Endothelial cell of umbilical vein (primary cell): ENCODE measurements around the gene MTFMT. TPM values are rescaled to one million over a fixed set of nuclear protein-coding genes. Genes with fewer than 3 reads are reported as not detected.

Source experiments
- BruUV-seq: library from RNA; stranded (reverse); fragments of 400-500 nt; replicated peaks from 2 replicates; lab custom pipeline; 2021; lab: Mats Ljungman, UMichigan
- CTCF ChIA-PET: fragments of 300-600, 350-600 bp; sonication (Branson Sonifier 250); formaldehyde crosslinking; loops from one replicate; lab custom pipeline; 2021; ENCODE audit warnings: antibody characterized with exemption, inconsistent platforms; lab: Charles Lee
- POLR2A ChIA-PET: fragments of 300-600, 350-600 bp; sonication (Branson Sonifier 250); formaldehyde crosslinking; loops from one replicate; lab custom pipeline; 2021; ENCODE audit warnings: antibody characterized with exemption, inconsistent platforms; lab: Charles Lee
- DNase-seq: peaks from one replicate; pipeline ENCODE4 v3.0.0-alpha.2; 2011; ENCODE audit warnings: low read depth, low spot score
- FAIRE-seq: peaks from 2 replicates; lab custom pipeline; 2011; peaks lifted over from hg19 to GRCh38; lab: Jason Lieb, UNC
- H2AFZ ChIP-seq: 2 replicates; pipeline ENCODE4 v1.6.0; 2012; ENCODE audit warnings: low read depth, low read length, control low read depth, inconsistent platforms
- H3K27ac ChIP-seq: 2 replicates; pipeline ENCODE4 v1.5.1; 2011; ENCODE audit warnings: low read depth, mild to moderate bottlenecking, control low read depth, low read length, moderate library complexity; ENCODE audit not compliant: insufficient read depth
- H3K27me3 ChIP-seq, 2 experiments: 2 replicates each; pipeline versions ENCODE4 v1.6.0 to v1.6.1; 2011; ENCODE audit warnings: low read length in 2 of 2, mixed read lengths in 1 of 2; ENCODE audit not compliant: control insufficient read depth in 2 of 2, insufficient read depth in 2 of 2
- H3K36me3 ChIP-seq, 2 experiments: 2 replicates in 1 of 2; 3 replicates in 1 of 2; pipeline ENCODE4 v1.5.1; 2011; ENCODE audit warnings: low read length in 2 of 2, mild to moderate bottlenecking in 1 of 2, moderate library complexity in 1 of 2; ENCODE audit not compliant: control insufficient read depth in 2 of 2, insufficient read depth in 2 of 2; ENCODE audit errors: extremely low read depth in 1 of 2
- H3K4me1 ChIP-seq: 3 replicates; pipeline ENCODE4 v1.5.1; 2011; ENCODE audit warnings: mild to moderate bottlenecking, low read length; ENCODE audit not compliant: control insufficient read depth, insufficient read depth; ENCODE audit errors: extremely low read depth
- H3K4me2 ChIP-seq: 2 replicates; pipeline ENCODE4 v1.6.1; 2011; ENCODE audit warnings: low read length, control low read depth, mixed read lengths; ENCODE audit not compliant: insufficient read depth
- H3K4me3 ChIP-seq, 3 experiments: fragments of 200-600 bp in 1 of 3; sonication (generic), shearing (Covaris generic) in 1 of 3; replicated peaks in 1 of 3; 2 replicates each; pipeline ENCODE4 v1.5.1; 2011 to 2016; ENCODE audit warnings: control low read depth in 3 of 3, low read length in 3 of 3, mild to moderate bottlenecking in 2 of 3, inconsistent platforms in 1 of 3, low read depth in 1 of 3, moderate library complexity in 1 of 3; ENCODE audit not compliant: insufficient read depth in 1 of 3
- H3K79me2 ChIP-seq: 2 replicates; pipeline ENCODE4 v1.6.0; 2012; ENCODE audit warnings: low read length, inconsistent platforms; ENCODE audit not compliant: control insufficient read depth, insufficient read depth
- H3K9ac ChIP-seq: replicated peaks from 2 replicates; pipeline ENCODE3; 2011; ENCODE audit warnings: low read length, control low read depth; ENCODE audit not compliant: insufficient read depth; ENCODE audit errors: extremely low read depth
- H3K9me1 ChIP-seq: replicated peaks from 3 replicates; pipeline ENCODE4 v1.6.0; 2011; ENCODE audit warnings: mild to moderate bottlenecking, low read length; ENCODE audit not compliant: control insufficient read depth, insufficient read depth; ENCODE audit errors: extremely low read depth
- H3K9me3 ChIP-seq: replicated peaks from 2 replicates; pipeline ENCODE4 v1.5.1; 2012; ENCODE audit warnings: low read length, inconsistent platforms; ENCODE audit not compliant: control insufficient read depth, insufficient read depth
- H4K20me1 ChIP-seq: replicated peaks from 2 replicates; pipeline ENCODE3; 2011; ENCODE audit warnings: mild to moderate bottlenecking, low read length; ENCODE audit not compliant: control insufficient read depth, insufficient read depth; ENCODE audit errors: extremely low read depth
- CTCF ChIP-seq, 2 donors: IDR thresholded peaks; 1 replicate in 1 of 2; 2 replicates in 1 of 2; pipeline ENCODE4 v1.5.1; 2011; ENCODE audit warnings: low read length in 2 of 2, mild to moderate bottlenecking in 2 of 2, moderate library complexity in 2 of 2, control low read depth in 1 of 2, inconsistent platforms in 1 of 2, low read depth in 1 of 2; ENCODE audit not compliant: insufficient read depth in 1 of 2; ENCODE audit errors: extremely low read depth in 1 of 2
- EZH2 ChIP-seq: IDR thresholded peaks from 2 replicates; pipeline ENCODE4 v1.6.1; 2012; ENCODE audit warnings: borderline replicate concordance, low read depth, mild to moderate bottlenecking, moderate library complexity, low read length, inconsistent platforms; ENCODE audit not compliant: severe bottlenecking
- FOS ChIP-seq: IDR thresholded peaks from 2 replicates; pipeline ENCODE4 v1.6.1; 2011; ENCODE audit warnings: mild to moderate bottlenecking, low read length, moderate library complexity, borderline replicate concordance; ENCODE audit not compliant: insufficient read depth
- GATA2 ChIP-seq: IDR thresholded peaks from 2 replicates; pipeline ENCODE4 v1.7.0; 2011; ENCODE audit warnings: low read depth, mild to moderate bottlenecking, moderate library complexity, mixed read lengths, low read length; ENCODE audit not compliant: insufficient read length, insufficient read depth
- JUN ChIP-seq: IDR thresholded peaks from 2 replicates; pipeline ENCODE4 v1.6.1; 2011; ENCODE audit warnings: borderline replicate concordance, low read depth; ENCODE audit not compliant: insufficient read length, insufficient read depth
- MAX ChIP-seq: IDR thresholded peaks from 2 replicates; pipeline ENCODE4 v1.6.1; 2011; ENCODE audit not compliant: insufficient read depth, insufficient read length
- MYC ChIP-seq: IDR thresholded peaks from one replicate; pipeline ENCODE4 v1.6.1; 2011; ENCODE audit warnings: mild to moderate bottlenecking, low read depth, low read length
- POLR2AphosphoS5 ChIP-seq: IDR thresholded peaks from 2 replicates; pipeline ENCODE4 v1.6.1; 2012; ENCODE audit warnings: low read depth, mild to moderate bottlenecking, control low read depth, low read length, moderate library complexity; ENCODE audit not compliant: insufficient read depth
- dilution Hi-C: fragments of 300-500 bp; cut with MboI; formaldehyde crosslinking; loops from one replicate; pipeline ENCODE4 v1.15.0; 2019; ENCODE audit warnings: low sequenced_read_pairs; ENCODE audit not compliant: extremely low pct_ligation_motif_present
- intact Hi-C: fragments of 100-400 bp; cut with micrococcal nuclease; formaldehyde crosslinking; loops from one replicate; pipeline ENCODE4 v1.10.0; 2022
- polyA plus RNA-seq, 4 experiments: library from polyadenylated mRNA; depleted of rRNA in 3 of 4; stranded (reverse) in 3 of 4; unstranded in 1 of 4; fragments of >200 nt; gene quantifications; 2 replicates each; pipeline versions ENCODE4 v1.2.1 to v1.2.3, GENCODE V29; 2011 to 2012; ENCODE audit warnings: missing spikeins in 1 of 4
- total RNA-seq: library from RNA; stranded (reverse); gene quantifications from 2 replicates; pipeline ENCODE4 v1.2.3, GENCODE V29; 2021

MTFMT gene
- total and polyA plus RNA-seq, 2 donors (not counting 3 experiments of a cell fraction or from before 2014, with no cell fraction given): 7.5 to 20.4 TPM

GRCh38 chr15:65059369-65059750 lies 29.9 kb upstream of the MTFMT start:
- H3K27me3 ChIP-seq: peaks cover 0 to 3% of the 10 kb centered on the region in 2 experiments
- ChIA-PET CTCF (interaction anchor here (0.8 to 1.4 kb wide), 4 partner anchors 24 to 211 kb away, joined by 3 to 6 read pairs (median 4); no protein-coding TSS in a partner anchor), POLR2A (no interaction called here)
- H2AFZ ChIP-seq: no peak overlapping the region
- no peak overlapping the region for H3K9ac ChIP-seq
- H3K36me3 ChIP-seq: no peaks in the 10 kb centered on the region
- H3K4me2 ChIP-seq: no peak overlapping the region
- H3K27ac ChIP-seq: no peak overlapping the region
- dilution Hi-C loops: no loop called here
- H3K9me3 ChIP-seq: no peaks in the 10 kb centered on the region
- no peaks in the 10 kb centered on the region for H3K4me1 ChIP-seq
- FAIRE-seq (no peak), DNase-seq (no peak)
- no peak overlapping the region for H3K4me3 ChIP-seq
- no TSS peak for BruUV-seq
- H3K9me1 ChIP-seq: no peaks in the 10 kb centered on the region
- H3K79me2 ChIP-seq: no peaks in the 10 kb centered on the region
- H4K20me1 ChIP-seq: no peaks in the 10 kb centered on the region
- TF ChIP-seq GATA2 (no peak), POLR2AphosphoS5 (no peak), JUN (no peak), FOS (no peak), MYC (no peak), CTCF (IDR thresholded peaks at IDR 0.05; ENCODE audit: extremely low read depth in 1 of 2, insufficient read depth in 1 of 2, low read depth in 1 of 2, low read length in 2 of 2) (no peak), MAX (no peak), EZH2 (no peak)
- intact Hi-C loops: no loop called here
